Mesothelial cell of epicardium (in vitro differentiated cells): Measurements from ENCODE around the gene TCF4. TPM values are rescaled to one million over a fixed set of nuclear protein-coding genes. Genes with fewer than 3 reads are reported as not detected.

Source experiments
- DNase-seq, 2 experiments: peaks; one replicate each; pipeline ENCODE4 v3.0.0; 2021; ENCODE audit warnings: low spot score in 2 of 2; ENCODE audit not compliant: unreplicated experiment in 2 of 2
- H3K27ac Mint-ChIP-seq: 2 replicates; pipeline ENCODE4 v1.8.0; 2021; ENCODE audit warnings: mixed read lengths
- H3K27me3 Mint-ChIP-seq: 2 replicates; pipeline ENCODE4 v1.8.0; 2021; ENCODE audit warnings: low read depth, mixed read lengths
- H3K36me3 Mint-ChIP-seq: 2 replicates; pipeline ENCODE4 v1.8.0; 2021; ENCODE audit warnings: mixed read lengths
- H3K4me1 Mint-ChIP-seq: 2 replicates; pipeline ENCODE4 v1.8.0; 2021; ENCODE audit warnings: mixed read lengths
- H3K4me3 Mint-ChIP-seq: 2 replicates; pipeline ENCODE4 v1.8.0; 2021; ENCODE audit warnings: mild to moderate bottlenecking, moderate library complexity, mixed read lengths
- H3K9me3 Mint-ChIP-seq: 2 replicates; pipeline ENCODE4 v1.8.0; 2021; ENCODE audit warnings: mixed read lengths
- total RNA-seq: library from RNA; stranded (reverse); gene quantifications from 3 replicates; pipeline ENCODE4 v1.2.1, GENCODE V29; 2021
- TF ChIP-seq, protein P1 (sequence below): fragments of 200-600 bp; sonication (generic); IDR thresholded peaks from one replicate; pipeline ENCODE4 v1.5.0; 2021; ENCODE audit warnings: antibody characterized with exemption; ENCODE audit not compliant: unreplicated experiment

The TCF4 gene
- total RNA-seq, 1 donor from 2014 or later, result 224 TPM

DNA sequence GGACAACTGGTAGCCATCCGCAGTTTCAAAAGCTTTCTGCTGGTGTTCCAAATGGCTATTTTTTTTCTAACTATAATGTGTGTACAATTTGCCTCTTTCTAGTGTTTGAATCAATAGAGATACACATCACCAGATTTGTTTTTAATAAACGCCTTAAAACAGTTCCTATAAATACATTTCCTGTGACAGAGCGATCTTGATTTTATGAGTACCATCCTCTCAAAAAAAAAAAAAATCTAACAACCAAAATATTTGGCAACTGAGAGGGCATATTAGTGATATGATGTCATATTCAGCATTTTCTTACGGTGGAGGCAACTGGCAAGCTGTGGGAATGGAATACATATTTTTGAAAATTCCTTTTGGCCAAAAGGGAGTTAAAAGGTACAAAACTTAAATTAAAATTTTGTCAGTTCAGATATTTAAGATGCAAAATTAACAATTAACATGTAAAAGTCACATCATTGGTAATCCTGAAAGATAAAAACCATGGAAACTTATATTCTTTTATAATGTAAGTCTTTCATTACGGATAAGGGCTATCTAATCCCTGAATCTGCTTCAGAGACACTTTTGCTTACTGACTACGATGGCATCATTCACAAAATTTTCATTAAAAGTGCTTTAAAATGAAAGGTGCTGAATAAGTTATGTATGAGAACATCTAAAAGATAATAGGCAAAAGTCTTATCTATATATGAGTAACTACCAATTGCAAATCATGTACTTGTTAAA lies 268.4 kb downstream of the TCF4 start:
- Mint-ChIP-seq H3K27me3 (no peaks in the 10 kb centered on the region), H3K4me3 (peak overlapping the region; percentile 83), H3K9me3 (no peaks in the 10 kb centered on the region), H3K27ac (peak overlapping the region; percentile 88), H3K4me1 (peaks cover 70% of the 10 kb centered on the region), H3K36me3 (no peaks in the 10 kb centered on the region)
- TF ChIP-seq, protein P1, sequence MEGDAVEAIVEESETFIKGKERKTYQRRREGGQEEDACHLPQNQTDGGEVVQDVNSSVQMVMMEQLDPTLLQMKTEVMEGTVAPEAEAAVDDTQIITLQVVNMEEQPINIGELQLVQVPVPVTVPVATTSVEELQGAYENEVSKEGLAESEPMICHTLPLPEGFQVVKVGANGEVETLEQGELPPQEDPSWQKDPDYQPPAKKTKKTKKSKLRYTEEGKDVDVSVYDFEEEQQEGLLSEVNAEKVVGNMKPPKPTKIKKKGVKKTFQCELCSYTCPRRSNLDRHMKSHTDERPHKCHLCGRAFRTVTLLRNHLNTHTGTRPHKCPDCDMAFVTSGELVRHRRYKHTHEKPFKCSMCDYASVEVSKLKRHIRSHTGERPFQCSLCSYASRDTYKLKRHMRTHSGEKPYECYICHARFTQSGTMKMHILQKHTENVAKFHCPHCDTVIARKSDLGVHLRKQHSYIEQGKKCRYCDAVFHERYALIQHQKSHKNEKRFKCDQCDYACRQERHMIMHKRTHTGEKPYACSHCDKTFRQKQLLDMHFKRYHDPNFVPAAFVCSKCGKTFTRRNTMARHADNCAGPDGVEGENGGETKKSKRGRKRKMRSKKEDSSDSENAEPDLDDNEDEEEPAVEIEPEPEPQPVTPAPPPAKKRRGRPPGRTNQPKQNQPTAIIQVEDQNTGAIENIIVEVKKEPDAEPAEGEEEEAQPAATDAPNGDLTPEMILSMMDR, result no peak
- no peak for DNase-seq

DNA sequence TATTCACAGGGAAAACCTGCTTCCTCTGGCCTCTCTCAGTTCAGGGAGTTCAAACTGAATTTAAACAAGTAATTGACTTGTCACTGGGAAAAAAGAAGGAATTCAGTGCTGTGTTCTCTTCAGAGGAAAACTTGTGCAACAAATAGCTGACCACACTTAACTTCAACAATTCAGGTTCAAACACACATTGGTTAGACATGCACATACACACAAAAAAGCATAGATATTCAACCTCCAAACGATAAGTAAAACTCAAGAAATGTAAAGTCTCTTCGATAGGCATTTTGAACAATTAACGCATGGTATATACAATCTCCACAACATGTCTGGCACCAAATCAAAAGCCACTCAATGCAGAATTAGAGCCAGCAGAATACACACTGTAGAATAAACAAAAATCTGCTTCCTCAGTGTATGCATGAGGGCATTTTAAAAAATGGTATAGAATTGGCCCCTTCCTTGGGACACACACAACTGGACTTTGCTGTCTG lies 269.0 kb downstream of the TCF4 start:
- no peaks in the 10 kb centered on the region for H3K9me3 Mint-ChIP-seq
- H3K27ac Mint-ChIP-seq, result peak overlapping the region; percentile 88
- H3K4me3 Mint-ChIP-seq, result peak overlapping the region; percentile 83
- H3K27me3 Mint-ChIP-seq, result no peaks in the 10 kb centered on the region
- TF ChIP-seq, protein P1, result no peak
- H3K4me1 Mint-ChIP-seq, result peaks cover 67% of the 10 kb centered on the region
- no peak for DNase-seq
- H3K36me3 Mint-ChIP-seq, result no peaks in the 10 kb centered on the region

DNA sequence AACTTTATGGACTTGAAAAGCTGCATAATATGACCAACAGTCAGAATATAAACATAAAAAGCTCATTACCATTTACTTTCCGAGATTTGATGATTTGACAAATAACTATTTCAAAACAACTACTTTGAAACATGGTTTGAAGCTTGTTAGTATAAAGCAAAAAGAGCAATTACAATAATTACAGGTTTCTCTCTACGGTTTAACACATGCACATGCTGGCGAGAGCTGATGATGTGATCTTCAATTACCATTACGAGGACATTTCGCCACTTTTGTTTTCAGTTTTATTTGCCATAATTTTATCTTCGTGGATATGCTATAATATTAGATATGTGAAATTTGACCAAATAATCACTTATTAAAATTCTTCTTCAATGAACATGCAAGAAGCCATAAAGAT lies 270.1 kb downstream of the TCF4 start:
- DNase-seq, result no peak
- H3K27me3 Mint-ChIP-seq, result no peaks in the 10 kb centered on the region
- H3K9me3 Mint-ChIP-seq, result no peaks in the 10 kb centered on the region
- TF ChIP-seq, protein P1, result no peak
- H3K36me3 Mint-ChIP-seq, result no peaks in the 10 kb centered on the region
- H3K4me1 Mint-ChIP-seq, result peaks cover 66% of the 10 kb centered on the region
- H3K27ac Mint-ChIP-seq, result peak overlapping the region; percentile 67
- peak overlapping the region; percentile 25 for H3K4me3 Mint-ChIP-seq

DNA sequence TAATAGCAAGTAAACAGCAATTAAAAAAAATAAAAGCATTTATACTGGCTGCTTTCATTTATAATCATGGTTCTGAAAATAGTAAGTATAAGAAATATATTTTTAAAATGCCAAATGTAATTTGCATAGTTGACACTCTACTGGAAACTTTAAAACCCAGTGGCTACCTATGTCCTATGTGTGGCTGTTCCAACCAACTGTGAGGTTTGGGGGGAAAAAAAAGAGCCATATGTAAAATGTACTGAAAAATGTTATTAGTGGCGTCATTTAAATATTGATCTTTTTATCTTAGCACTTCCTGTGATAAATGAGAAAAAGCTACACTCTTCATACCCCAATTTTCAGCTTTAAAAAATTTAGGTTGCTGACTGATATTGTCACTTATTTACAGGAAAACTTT lies 270.7 kb downstream of the TCF4 start:
- Mint-ChIP-seq H3K36me3 (no peaks in the 10 kb centered on the region), H3K27ac (peak overlapping the region; percentile 67), H3K4me3 (peak overlapping the region; percentile 25), H3K27me3 (no peaks in the 10 kb centered on the region), H3K9me3 (no peaks in the 10 kb centered on the region), H3K4me1 (peaks cover 68% of the 10 kb centered on the region)
- TF ChIP-seq, protein P1, result no peak
- DNase-seq, result no peak

DNA sequence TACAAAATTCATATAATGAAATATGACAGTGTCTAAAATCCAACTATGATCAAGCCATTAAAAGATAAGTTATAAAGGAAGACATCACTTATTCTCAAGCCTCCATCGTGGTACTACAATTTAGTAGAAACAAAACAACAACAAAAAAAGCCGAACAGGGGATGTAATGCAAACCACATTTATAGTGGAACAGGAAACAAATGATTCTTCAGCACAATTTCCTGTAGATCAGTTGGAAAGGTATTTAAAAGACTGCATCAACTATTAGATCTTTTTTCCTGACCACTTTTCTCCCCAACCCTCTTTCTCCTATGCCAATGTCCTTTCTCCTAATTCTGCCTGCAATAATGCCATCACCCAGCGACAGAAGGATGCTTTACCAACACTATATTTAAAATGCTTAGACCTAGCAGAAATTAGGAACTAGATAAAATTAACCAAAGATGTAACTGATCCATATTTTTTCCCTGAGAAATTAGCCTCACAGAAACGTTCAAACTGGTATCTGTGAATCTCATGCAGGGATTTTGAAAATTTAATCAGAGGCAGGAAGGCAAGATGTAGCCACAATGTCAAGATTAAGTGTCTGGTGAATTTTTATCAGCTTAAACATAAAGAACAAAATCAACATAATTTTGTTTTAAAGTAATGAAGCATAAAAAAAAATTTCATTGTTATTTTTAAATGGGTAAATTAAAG lies 271.4 kb downstream of the TCF4 start:
- no peaks in the 10 kb centered on the region for H3K36me3 Mint-ChIP-seq
- H3K27ac Mint-ChIP-seq, result peak overlapping the region; percentile 85
- TF ChIP-seq, protein P1, result no peak
- peak overlapping the region; percentile 18 for H3K4me3 Mint-ChIP-seq
- no peak for DNase-seq
- no peaks in the 10 kb centered on the region for H3K27me3 Mint-ChIP-seq
- H3K9me3 Mint-ChIP-seq, result no peaks in the 10 kb centered on the region
- peaks cover 74% of the 10 kb centered on the region for H3K4me1 Mint-ChIP-seq
